ENCODE data around the gene NXF1.
"Not testable (repeated sequence)": the region's sequence is repeated elsewhere in the genome, so short reads cannot be mapped to it uniquely, and the experiment has no call there.

The NXF1 gene

GRCh38 chr11:62787005-62787759, 18.1 kb downstream of the NXF1 start, which contains the start of gene TMEM179B:
Gene TMEM179B, plus strand, starts transcription at chr11:62787402. Its CDS starts 30 bp downstream, at chr11:62787432.
- peak; percentile 98 for DNase-seq

GRCh38 chr11:62786318-62787004, 18.8 kb downstream of the NXF1 start:
- DNase-seq = peak; percentile 84

- DNase-seq = no peak
These were observed 22.5 kb downstream of the NXF1 start for GRCh38 chr11:62782753-62783152.

- no peak for DNase-seq
These were observed 26.8 kb downstream of the NXF1 start for GRCh38 chr11:62778441-62778840.

- no peak for DNase-seq
These were observed 27.9 kb downstream of the NXF1 start for GRCh38 chr11:62777389-62777788.

GRCh38 chr11:62775646-62776045, 29.6 kb downstream of the NXF1 start:
- no peak for DNase-seq

- DNase-seq = no peak
These were observed 30.8 kb downstream of the NXF1 start for GRCh38 chr11:62774407-62774806.

GRCh38 chr11:62771144-62772021, 33.9 kb downstream of the NXF1 start, which contains the start of gene TAF6L:
Gene TAF6L, plus strand, starts transcription at chr11:62771396. Its CDS starts 4,388 bp downstream, at chr11:62775784.
- peak; percentile 98 for DNase-seq

- DNase-seq = no peak
These were observed 34.5 kb downstream of the NXF1 start for GRCh38 chr11:62770778-62771143.

- not testable (repeated sequence) for DNase-seq
These were observed 44.4 kb downstream of the NXF1 start for GRCh38 chr11:62760867-62761227.

- DNase-seq = no peak
These were observed 47.1 kb downstream of the NXF1 start for GRCh38 chr11:62757846-62758788.

GRCh38 chr11:62755086-62755615, 50.1 kb downstream of the NXF1 start:
- DNase-seq = no peak

GRCh38 chr11:62753736-62754603, 51.3 kb downstream of the NXF1 start, which contains the start of gene ZBTB3:
Gene ZBTB3, minus strand, starts transcription at chr11:62754160. Its CDS starts 496 bp downstream, at chr11:62753664.
- peak; percentile 100 for DNase-seq

GRCh38 chr11:62752994-62753735, 52.1 kb downstream of the NXF1 start:
- no peak for DNase-seq

- no peak for DNase-seq
These were observed 53.0 kb downstream of the NXF1 start for GRCh38 chr11:62752177-62752785.

- not testable (repeated sequence) for DNase-seq
These were observed 55.3 kb downstream of the NXF1 start for GRCh38 chr11:62749931-62750330.

GRCh38 chr11:62747475-62748160, 57.6 kb downstream of the NXF1 start:
- DNase-seq = no peak
